ENCODE data around the gene AMN.
"Not testable (repeated sequence)": the region's sequence is repeated elsewhere in the genome, so short reads cannot be mapped to it uniquely, and the experiment has no call there.

The AMN gene

GRCh38 chr14:102911991-102912761 is 10.3 kb upstream of the AMN start:
- FAIRE-seq (no peak), DNase-seq (ENCODE audit: insufficient read length, low spot score) (no peak)

GRCh38 chr14:102913341-102914211 is 8.9 kb upstream of the AMN start:
- DNase-seq (ENCODE audit: insufficient read length, low spot score) (no peak), FAIRE-seq (no peak)

- no peak for DNase-seq (ENCODE audit: insufficient read length, low spot score)
- no peak for FAIRE-seq
These were observed 7.8 kb upstream of the AMN start for GRCh38 chr14:102914474-102915291.

- DNase-seq (ENCODE audit: insufficient read length, low spot score) (no peak), FAIRE-seq (no peak)
These were observed 7.0 kb upstream of the AMN start for GRCh38 chr14:102915292-102916110.

GRCh38 chr14:102916347-102917055 is 6.0 kb upstream of the AMN start:
- DNase-seq (ENCODE audit: insufficient read length, low spot score), result no peak
- peak; percentile 49 for FAIRE-seq

- FAIRE-seq, result no peak
- no peak for DNase-seq (ENCODE audit: insufficient read length, low spot score)
These were observed 5.4 kb upstream of the AMN start for GRCh38 chr14:102917056-102917385.

GRCh38 chr14:102917469-102918211 is 4.8 kb upstream of the AMN start:
- DNase-seq (ENCODE audit: insufficient read length, low spot score) (no peak), FAIRE-seq (peak; percentile 74)

- FAIRE-seq (no peak), DNase-seq (ENCODE audit: insufficient read length, low spot score) (no peak)
These were observed 4.0 kb upstream of the AMN start for GRCh38 chr14:102918438-102918837.

GRCh38 chr14:102920273-102920997 is 2.0 kb upstream of the AMN start:
- no peak for DNase-seq (ENCODE audit: insufficient read length, low spot score)
- FAIRE-seq, result no peak

- DNase-seq (ENCODE audit: insufficient read length, low spot score) (no peak), FAIRE-seq (no peak)
These were observed 1.5 kb upstream of the AMN start for GRCh38 chr14:102920998-102921304.

GRCh38 chr14:102923201-102923924 is 900 bp downstream of the AMN start:
- DNase-seq (ENCODE audit: insufficient read length, low spot score), result no peak
- FAIRE-seq, result no peak

- FAIRE-seq (no peak), DNase-seq (ENCODE audit: insufficient read length, low spot score) (no peak)
These were observed 1.5 kb downstream of the AMN start for GRCh38 chr14:102923925-102924486.

- FAIRE-seq (no peak), DNase-seq (ENCODE audit: insufficient read length, low spot score) (no peak)
These were observed 2.4 kb downstream of the AMN start for GRCh38 chr14:102924632-102925588.

- no peak for FAIRE-seq
These were observed 3.2 kb downstream of the AMN start for GRCh38 chr14:102925646-102926045.

GRCh38 chr14:102926104-102926503 is 3.6 kb downstream of the AMN start:
- DNase-seq (ENCODE audit: insufficient read length, low spot score), result no peak
- FAIRE-seq, result no peak

More at GRCh38 chr14:102925646-102926045, 3.2 kb downstream of the AMN start:
- no peak for DNase-seq (ENCODE audit: insufficient read length, low spot score)

- DNase-seq (ENCODE audit: insufficient read length, low spot score); FAIRE-seq: not testable (repeated sequence)
These were observed 4.4 kb downstream of the AMN start for GRCh38 chr14:102926840-102927239.
